Trophoblast cell (in vitro differentiated cells and primary cell): ENCODE data around the gene YBX1.
A peak's percentile ranks its signal among the peaks of the same experiment; 100 is the strongest.

ENCODE experiments used
- DNase-seq, 2 donors: peaks; one replicate each; pipeline ENCODE4 v3.0.0-alpha.2; 2016
- H2AFZ ChIP-seq: 2 replicates; pipeline ENCODE4 v1.6.1; 2013; ENCODE audit warnings: low read length, moderate library complexity, mild to moderate bottlenecking; ENCODE audit not compliant: insufficient read depth, poor library complexity
- H2AK5ac ChIP-seq: 2 replicates; pipeline ENCODE4 v1.6.1; 2013; ENCODE audit warnings: mild to moderate bottlenecking, low read length
- H2BK120ac ChIP-seq: 2 replicates; pipeline ENCODE4 v1.6.1; 2013; ENCODE audit warnings: low read length, mild to moderate bottlenecking, moderate library complexity; ENCODE audit not compliant: insufficient read depth, poor library complexity
- H2BK12ac ChIP-seq: 2 replicates; pipeline ENCODE4 v1.6.1; 2013; ENCODE audit warnings: mild to moderate bottlenecking, low read length, moderate library complexity
- H2BK5ac ChIP-seq: 2 replicates; pipeline ENCODE4 v1.6.1; 2013; ENCODE audit warnings: low read length, low read depth, moderate library complexity, mild to moderate bottlenecking; ENCODE audit not compliant: poor library complexity
- H3K14ac ChIP-seq: 2 replicates; pipeline ENCODE4 v1.6.1; 2013; ENCODE audit warnings: mild to moderate bottlenecking, low read length
- H3K18ac ChIP-seq: 2 replicates; pipeline ENCODE4 v1.6.1; 2013; ENCODE audit warnings: mild to moderate bottlenecking, low read length
- H3K23ac ChIP-seq: 2 replicates; pipeline ENCODE4 v1.6.1; 2013; ENCODE audit warnings: low read length
- H3K27ac ChIP-seq: 2 replicates; pipeline ENCODE4 v1.5.1; 2013; ENCODE audit warnings: low read depth, mild to moderate bottlenecking, inconsistent platforms, low read length, moderate library complexity
- H3K27me3 ChIP-seq: 2 replicates; pipeline ENCODE4 v1.6.1; 2013; ENCODE audit warnings: inconsistent platforms, mild to moderate bottlenecking, low read length, moderate library complexity; ENCODE audit not compliant: insufficient read depth
- H3K36me3 ChIP-seq, 2 experiments: 1 replicate in 1 of 2; 2 replicates in 1 of 2; pipeline ENCODE4 v1.6.1; 2013; ENCODE audit warnings: low read length in 2 of 2, mild to moderate bottlenecking in 2 of 2, moderate library complexity in 1 of 2; ENCODE audit not compliant: insufficient read depth in 2 of 2, control insufficient read depth in 1 of 2
- H3K4ac ChIP-seq: 2 replicates; pipeline ENCODE4 v1.6.1; 2013; ENCODE audit warnings: low read depth, mild to moderate bottlenecking, low read length, moderate library complexity
- H3K4me1 ChIP-seq, 2 experiments: 1 replicate in 1 of 2; 2 replicates in 1 of 2; pipeline ENCODE4 v1.6.1; 2013; ENCODE audit warnings: low read length in 2 of 2, mild to moderate bottlenecking in 2 of 2, moderate library complexity in 1 of 2; ENCODE audit not compliant: insufficient read depth in 2 of 2, control insufficient read depth in 1 of 2
- H3K4me2 ChIP-seq: 2 replicates; pipeline ENCODE4 v1.6.1; 2013; ENCODE audit warnings: inconsistent platforms, mild to moderate bottlenecking, low read length, moderate library complexity
- H3K4me3 ChIP-seq: 2 replicates; pipeline ENCODE4 v1.5.1; 2013; ENCODE audit warnings: mild to moderate bottlenecking, low read depth, low read length, inconsistent platforms
- H3K79me1 ChIP-seq: one replicate; pipeline ENCODE4 v1.6.1; 2013; ENCODE audit warnings: low read length
- H3K79me2 ChIP-seq: 2 replicates; pipeline ENCODE4 v1.6.1; 2013; ENCODE audit warnings: low read length, mild to moderate bottlenecking; ENCODE audit not compliant: control insufficient read depth, insufficient read depth, poor library complexity
- H3K9ac ChIP-seq: 2 replicates; pipeline ENCODE4 v1.6.1; 2013; ENCODE audit warnings: mild to moderate bottlenecking, low read length
- H3K9me3 ChIP-seq: 2 replicates; pipeline ENCODE4 v1.6.1; 2013; ENCODE audit warnings: low read depth, mild to moderate bottlenecking, control low read depth, inconsistent platforms, low read length; ENCODE audit not compliant: insufficient read depth
- H4K12ac ChIP-seq: 2 replicates; pipeline ENCODE4 v1.6.1; 2013; ENCODE audit warnings: low read depth, mild to moderate bottlenecking, low read length, moderate library complexity
- H4K8ac ChIP-seq: 2 replicates; pipeline ENCODE4 v1.6.1; 2013; ENCODE audit warnings: low read depth, mild to moderate bottlenecking, low read length, moderate library complexity
- H4K91ac ChIP-seq: one replicate; pipeline ENCODE4 v1.6.1; 2013; ENCODE audit warnings: low read depth, mild to moderate bottlenecking, low read length, moderate library complexity
- WGBS: extraction: QIAGEN DNeasy Blood & Tissue Kit; methylation state at CpG from one replicate; pipeline ENCODE4 v1.1.7; 2013; ENCODE audit warnings: missing lambda C conversion rate; ENCODE audit not compliant: insufficient read length, insufficient coverage; ENCODE audit errors: extremely low coverage; 5-methylcytosine and 5-hydroxymethylcytosine counted together

YBX1 gene

DNA sequence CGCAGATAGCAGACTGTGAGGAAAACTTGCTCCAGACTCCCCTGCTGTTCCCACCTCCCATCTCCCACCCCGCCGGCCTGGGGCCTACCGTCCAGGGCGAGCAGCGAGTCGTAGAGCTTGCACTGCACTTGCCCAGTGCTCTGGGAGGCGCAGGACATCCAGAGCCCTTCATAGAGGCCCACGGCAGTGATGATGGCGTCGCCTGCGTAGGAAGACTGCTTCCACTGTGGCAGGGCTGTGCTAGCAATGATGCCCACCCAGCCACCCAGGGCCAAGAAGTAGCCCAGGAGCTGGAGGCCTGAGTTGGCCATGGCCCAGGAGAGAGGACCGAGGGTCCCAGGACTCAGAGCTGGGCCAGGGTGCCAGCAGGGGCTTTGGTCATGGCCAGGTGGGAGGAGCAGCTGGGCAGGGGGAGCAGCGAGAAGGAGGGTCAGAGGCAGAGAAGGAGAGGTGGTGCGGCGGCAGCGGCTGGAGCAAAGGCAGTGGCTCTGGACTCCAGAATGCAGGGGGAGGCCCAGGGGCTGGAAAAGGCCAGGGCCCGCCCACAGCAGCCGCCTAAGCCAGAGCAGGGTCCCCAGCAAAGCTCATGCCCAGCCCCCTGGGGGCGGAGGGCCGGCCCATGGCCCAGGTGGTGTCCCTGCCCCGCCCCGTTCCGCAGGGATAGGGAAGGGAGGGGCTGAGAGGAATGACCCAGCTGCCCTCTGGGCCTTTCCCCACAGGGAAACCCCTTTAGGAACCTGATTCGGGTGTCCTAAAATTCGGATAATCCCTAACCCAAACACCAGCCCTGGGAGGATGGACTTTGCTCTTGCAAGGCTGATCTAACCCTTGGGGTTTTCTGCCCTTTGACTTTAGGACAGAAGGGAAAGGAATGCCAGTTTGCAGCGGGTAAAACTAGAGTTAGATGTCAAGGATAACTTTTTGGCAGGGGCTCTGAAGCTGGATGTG, 57.8 kb downstream of the YBX1 start, which contains the start of gene CLDN19:
Gene CLDN19 (minus strand): TSS at position 484 of the 948 bp plus-strand sequence. CDS start 173 bp downstream, at position 311.
- Histone ChIP-seq H2AFZ (no peak within 1 kb of the TSS), H3K23ac (no peak within 1 kb of the TSS), H4K91ac (no peak within 1 kb of the TSS), H3K27ac (no peak within 1 kb of the TSS), H3K36me3 (no peaks in the 10 kb centered on the region), H3K79me2 (no peaks in the 10 kb centered on the region), H2BK120ac (no peak within 1 kb of the TSS), H3K4ac (no peak within 1 kb of the TSS), H3K14ac (no peak within 1 kb of the TSS), H3K4me2 (no peak within 1 kb of the TSS), H3K4me1 (peaks cover 11 to 22% of the 10 kb centered on the region in 2 experiments), H3K9ac (no peak within 1 kb of the TSS), H3K9me3 (peaks cover 6% of the 10 kb centered on the region), H4K12ac (no peak within 1 kb of the TSS), H4K8ac (peak within 1 kb of the TSS; percentile 44), H3K27me3 (no peaks in the 10 kb centered on the region), H3K79me1 (no peaks in the 10 kb centered on the region), H2AK5ac (no peak within 1 kb of the TSS), H3K18ac (no peak within 1 kb of the TSS), H2BK5ac (no peak within 1 kb of the TSS), H2BK12ac (no peak within 1 kb of the TSS), H3K4me3 (no peak within 1 kb of the TSS)
- DNase-seq: peak; percentile 76 to 82
- no CpG with 5 or more reads among the region's 27 CpGs for WGBS

DNA sequence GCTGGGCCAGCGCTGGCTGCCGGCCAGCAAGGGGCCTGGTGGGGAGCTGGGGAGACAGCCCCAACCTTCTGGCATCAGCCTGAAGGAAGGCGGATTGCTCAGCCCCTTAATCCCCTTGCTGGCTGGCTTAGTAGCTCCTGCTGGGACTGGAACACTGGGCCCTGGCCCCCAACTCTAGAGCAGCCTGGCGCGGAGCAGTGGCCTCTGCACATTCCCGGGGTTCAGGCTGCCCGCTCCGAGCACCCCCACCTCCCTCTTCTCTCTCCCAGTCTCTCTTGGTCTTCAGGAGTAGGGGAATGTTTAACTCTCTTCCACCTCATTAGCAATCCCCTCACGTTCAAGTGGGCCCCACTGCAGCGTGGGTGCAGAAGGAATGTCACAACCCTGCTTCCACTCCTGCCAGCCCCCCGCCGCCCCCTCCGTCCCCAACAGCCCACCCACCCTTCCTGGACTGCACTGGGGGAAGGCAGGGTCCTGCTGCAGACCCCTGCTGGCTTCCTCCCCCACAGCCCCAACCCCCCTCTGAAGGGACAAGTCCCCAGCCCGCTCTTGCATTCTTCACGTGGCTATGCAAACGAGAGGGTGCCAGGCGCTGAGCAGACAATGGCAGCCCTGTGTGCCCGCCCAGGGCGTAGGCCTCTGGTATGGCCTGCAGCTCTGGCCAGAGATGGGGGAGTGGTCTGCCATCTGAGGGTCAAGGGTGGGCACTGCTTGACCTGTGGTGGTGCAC, 58.8 kb downstream of the YBX1 start:
- no peak overlapping the region for H4K8ac ChIP-seq
- no peak overlapping the region for H3K4me2 ChIP-seq
- H3K9ac ChIP-seq: no peak overlapping the region
- H3K14ac ChIP-seq: no peak overlapping the region
- H2AK5ac ChIP-seq: no peak overlapping the region
- H2BK5ac ChIP-seq: no peak overlapping the region
- H2AFZ ChIP-seq: no peak overlapping the region
- H4K12ac ChIP-seq: no peak overlapping the region
- H3K79me1 ChIP-seq: no peaks in the 10 kb centered on the region
- H2BK12ac ChIP-seq: no peak overlapping the region
- no peak overlapping the region for H3K18ac ChIP-seq
- DNase-seq: no peak
- H3K4me3 ChIP-seq: no peak overlapping the region
- H2BK120ac ChIP-seq: no peak overlapping the region
- no peak overlapping the region for H3K27ac ChIP-seq
- no peak overlapping the region for H3K4ac ChIP-seq
- H3K4me1 ChIP-seq: peaks cover 10 to 13% of the 10 kb centered on the region in 2 experiments
- H3K27me3 ChIP-seq: no peaks in the 10 kb centered on the region
- no peaks in the 10 kb centered on the region for H3K79me2 ChIP-seq
- no peak overlapping the region for H3K23ac ChIP-seq
- no peak overlapping the region for H4K91ac ChIP-seq
- peaks cover 6% of the 10 kb centered on the region for H3K9me3 ChIP-seq
- no CpG with 5 or more reads among the region's 19 CpGs for WGBS
- peaks cover 5% of the 10 kb centered on the region in 2 experiments for H3K36me3 ChIP-seq

GRCh38 chr1:42741706-42742105, 59.5 kb downstream of the YBX1 start:
- Histone ChIP-seq H3K4me1 (peaks cover 10 to 13% of the 10 kb centered on the region in 2 experiments), H2AFZ (no peak overlapping the region), H3K18ac (no peak overlapping the region), H3K4me3 (no peak overlapping the region), H4K91ac (no peak overlapping the region), H3K23ac (no peak overlapping the region), H3K27ac (no peak overlapping the region), H3K79me1 (no peaks in the 10 kb centered on the region), H4K12ac (no peak overlapping the region), H4K8ac (no peak overlapping the region), H2AK5ac (no peak overlapping the region), H2BK12ac (no peak overlapping the region), H3K4ac (no peak overlapping the region), H3K79me2 (no peaks in the 10 kb centered on the region), H3K36me3 (peaks cover 12% of the 10 kb centered on the region in 2 experiments), H2BK120ac (no peak overlapping the region), H2BK5ac (no peak overlapping the region), H3K9me3 (peaks cover 6% of the 10 kb centered on the region), H3K4me2 (no peak overlapping the region), H3K9ac (no peak overlapping the region), H3K27me3 (no peaks in the 10 kb centered on the region), H3K14ac (no peak overlapping the region)
- DNase-seq: no peak
- no CpG with 5 or more reads among the region's 4 CpGs for WGBS

- H3K9ac ChIP-seq: no peak overlapping the region
- peaks cover 10 to 13% of the 10 kb centered on the region in 2 experiments for H3K4me1 ChIP-seq
- H2AK5ac ChIP-seq: no peak overlapping the region
- H3K27ac ChIP-seq: no peak overlapping the region
- no peaks in the 10 kb centered on the region for H3K79me1 ChIP-seq
- H3K9me3 ChIP-seq: peaks cover 6% of the 10 kb centered on the region
- H3K79me2 ChIP-seq: no peaks in the 10 kb centered on the region
- WGBS: no CpG with 5 or more reads among the region's 8 CpGs
- no peak overlapping the region for H2BK12ac ChIP-seq
- no peak overlapping the region for H3K4me2 ChIP-seq
- H3K14ac ChIP-seq: no peak overlapping the region
- no peak overlapping the region for H2AFZ ChIP-seq
- H3K18ac ChIP-seq: no peak overlapping the region
- H3K27me3 ChIP-seq: no peaks in the 10 kb centered on the region
- no peak overlapping the region for H2BK120ac ChIP-seq
- no peak overlapping the region for H4K91ac ChIP-seq
- H4K12ac ChIP-seq: no peak overlapping the region
- H3K36me3 ChIP-seq: peaks cover 15 to 16% of the 10 kb centered on the region in 2 experiments
- H4K8ac ChIP-seq: no peak overlapping the region
- H3K23ac ChIP-seq: no peak overlapping the region
- H3K4ac ChIP-seq: no peak overlapping the region
- H2BK5ac ChIP-seq: no peak overlapping the region
- H3K4me3 ChIP-seq: no peak overlapping the region
- no peak for DNase-seq
Measured at GRCh38 chr1:42742141-42742540, 59.9 kb downstream of the YBX1 start.
